Activated B cell treated with CpG ODN at 0.5 μM for 24 hours (primary cell): ENCODE results near the gene MYO10. TPM values are rescaled to one million over a fixed set of nuclear protein-coding genes. Genes with fewer than 3 reads are reported as not detected.

Source experiments
- ATAC-seq: fragments of 200-7000 bp; cut with Tn5 transposase; one replicate; pipeline ENCODE4 v1.10.0; 2021; ENCODE audit warnings: low read depth, mild to moderate bottlenecking, moderate library complexity
- CTCF ChIA-PET: fragments of 350-600 bp; sonication (Branson Sonifier 250); formaldehyde crosslinking; loops from one replicate; lab custom pipeline; 2021; ENCODE audit warnings: antibody characterized with exemption; lab: Charles Lee
- POLR2A ChIA-PET: fragments of 350-600 bp; sonication (Branson Sonifier 250); formaldehyde crosslinking; loops from one replicate; lab custom pipeline; 2021; ENCODE audit warnings: antibody characterized with exemption; lab: Charles Lee
- DNase-seq: peaks from one replicate; pipeline ENCODE4 v3.0.0; 2022
- H3K27ac Mint-ChIP-seq: one replicate; pipeline ENCODE4 v1.8.0; 2020; ENCODE audit warnings: mixed read lengths
- H3K27me3 Mint-ChIP-seq: one replicate; pipeline ENCODE4 v1.8.0; 2021; ENCODE audit warnings: mixed read lengths
- H3K36me3 Mint-ChIP-seq: one replicate; pipeline ENCODE4 v1.8.0; 2021; ENCODE audit warnings: low read depth, mixed read lengths
- H3K4me1 Mint-ChIP-seq: one replicate; pipeline ENCODE4 v1.8.0; 2021; ENCODE audit warnings: mixed read lengths
- H3K4me3 Mint-ChIP-seq: one replicate; pipeline ENCODE4 v1.8.0; 2020; ENCODE audit warnings: mild to moderate bottlenecking, mixed read lengths
- H3K9me3 Mint-ChIP-seq: one replicate; pipeline ENCODE4 v1.8.0; 2020; ENCODE audit warnings: mixed read lengths
- intact Hi-C: fragments of 100-400 bp; cut with micrococcal nuclease; formaldehyde crosslinking; loops from one replicate; pipeline ENCODE4 v1.15.1; 2024
- total RNA-seq: library from RNA; stranded (reverse); gene quantifications from 2 replicates; pipeline ENCODE4 v1.2.3, GENCODE V29; 2022
- TF ChIP-seq, protein P1 (sequence below): fragments of 200-600 bp; IDR thresholded peaks from one replicate; pipeline ENCODE4 v1.8.0; 2022; ENCODE audit warnings: antibody characterized with exemption, mild to moderate bottlenecking

The MYO10 gene
- total RNA-seq, 1 donor from 2014 or later = 0.13 TPM

DNA sequence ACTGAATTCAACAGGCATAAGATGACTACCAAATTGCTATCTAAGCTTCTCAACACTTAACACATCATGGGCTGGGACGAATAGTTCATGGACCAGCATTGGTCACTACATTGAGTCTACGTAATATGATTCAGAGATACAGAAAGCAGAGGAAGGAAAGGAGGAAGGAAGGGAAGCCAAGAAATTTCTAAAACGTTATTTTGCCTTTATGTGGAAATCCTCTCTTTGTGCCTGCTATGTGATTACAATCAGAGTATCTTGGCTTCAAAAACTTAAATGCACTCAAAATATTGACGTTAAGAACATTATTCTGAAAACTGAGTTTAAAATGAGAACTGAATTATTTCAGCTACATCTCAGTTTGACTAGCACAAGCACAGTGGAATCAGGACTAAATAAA is 231.1 kb downstream of the MYO10 start:
- ChIA-PET POLR2A (no interaction called here), CTCF (no interaction called here)
- Mint-ChIP-seq H3K4me1 (no peaks in the 10 kb centered on the region), H3K27me3 (no peaks in the 10 kb centered on the region), H3K4me3 (no peak overlapping the region), H3K36me3 (no peaks in the 10 kb centered on the region), H3K9me3 (no peaks in the 10 kb centered on the region), H3K27ac (no peak overlapping the region)
- ATAC-seq = no peak
- intact Hi-C loops = no loop called here
- TF ChIP-seq, protein P1, sequence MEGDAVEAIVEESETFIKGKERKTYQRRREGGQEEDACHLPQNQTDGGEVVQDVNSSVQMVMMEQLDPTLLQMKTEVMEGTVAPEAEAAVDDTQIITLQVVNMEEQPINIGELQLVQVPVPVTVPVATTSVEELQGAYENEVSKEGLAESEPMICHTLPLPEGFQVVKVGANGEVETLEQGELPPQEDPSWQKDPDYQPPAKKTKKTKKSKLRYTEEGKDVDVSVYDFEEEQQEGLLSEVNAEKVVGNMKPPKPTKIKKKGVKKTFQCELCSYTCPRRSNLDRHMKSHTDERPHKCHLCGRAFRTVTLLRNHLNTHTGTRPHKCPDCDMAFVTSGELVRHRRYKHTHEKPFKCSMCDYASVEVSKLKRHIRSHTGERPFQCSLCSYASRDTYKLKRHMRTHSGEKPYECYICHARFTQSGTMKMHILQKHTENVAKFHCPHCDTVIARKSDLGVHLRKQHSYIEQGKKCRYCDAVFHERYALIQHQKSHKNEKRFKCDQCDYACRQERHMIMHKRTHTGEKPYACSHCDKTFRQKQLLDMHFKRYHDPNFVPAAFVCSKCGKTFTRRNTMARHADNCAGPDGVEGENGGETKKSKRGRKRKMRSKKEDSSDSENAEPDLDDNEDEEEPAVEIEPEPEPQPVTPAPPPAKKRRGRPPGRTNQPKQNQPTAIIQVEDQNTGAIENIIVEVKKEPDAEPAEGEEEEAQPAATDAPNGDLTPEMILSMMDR = no peak
- no peak for DNase-seq

DNA sequence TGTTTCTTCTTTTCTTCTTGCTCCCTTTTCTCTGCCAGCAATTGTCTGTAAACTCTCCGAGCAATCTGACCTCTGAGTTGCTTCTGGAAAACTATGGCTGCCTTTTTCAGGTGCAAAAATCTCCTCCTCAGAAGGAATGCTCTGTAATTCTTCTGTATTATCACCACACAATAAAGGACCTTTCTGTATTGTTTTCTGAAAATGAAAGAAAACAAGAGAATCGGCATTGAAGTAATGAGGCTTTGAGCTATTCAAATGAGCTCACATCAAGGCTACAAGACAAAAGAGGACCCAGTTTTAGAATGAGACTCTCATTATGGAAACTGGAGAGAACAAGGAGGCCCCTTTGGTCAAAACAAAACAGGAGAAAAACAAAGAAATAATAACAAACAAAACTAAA is 233.1 kb downstream of the MYO10 start:
- CTCF ChIA-PET = no interaction called here
- TF ChIP-seq, protein P1 = no peak
- ATAC-seq = no peak
- POLR2A ChIA-PET = no interaction called here
- Mint-ChIP-seq H3K27ac (no peak overlapping the region), H3K9me3 (no peaks in the 10 kb centered on the region), H3K4me1 (no peaks in the 10 kb centered on the region), H3K27me3 (no peaks in the 10 kb centered on the region), H3K4me3 (no peak overlapping the region), H3K36me3 (no peaks in the 10 kb centered on the region)
- no peak for DNase-seq
- intact Hi-C loops = no loop called here

DNA sequence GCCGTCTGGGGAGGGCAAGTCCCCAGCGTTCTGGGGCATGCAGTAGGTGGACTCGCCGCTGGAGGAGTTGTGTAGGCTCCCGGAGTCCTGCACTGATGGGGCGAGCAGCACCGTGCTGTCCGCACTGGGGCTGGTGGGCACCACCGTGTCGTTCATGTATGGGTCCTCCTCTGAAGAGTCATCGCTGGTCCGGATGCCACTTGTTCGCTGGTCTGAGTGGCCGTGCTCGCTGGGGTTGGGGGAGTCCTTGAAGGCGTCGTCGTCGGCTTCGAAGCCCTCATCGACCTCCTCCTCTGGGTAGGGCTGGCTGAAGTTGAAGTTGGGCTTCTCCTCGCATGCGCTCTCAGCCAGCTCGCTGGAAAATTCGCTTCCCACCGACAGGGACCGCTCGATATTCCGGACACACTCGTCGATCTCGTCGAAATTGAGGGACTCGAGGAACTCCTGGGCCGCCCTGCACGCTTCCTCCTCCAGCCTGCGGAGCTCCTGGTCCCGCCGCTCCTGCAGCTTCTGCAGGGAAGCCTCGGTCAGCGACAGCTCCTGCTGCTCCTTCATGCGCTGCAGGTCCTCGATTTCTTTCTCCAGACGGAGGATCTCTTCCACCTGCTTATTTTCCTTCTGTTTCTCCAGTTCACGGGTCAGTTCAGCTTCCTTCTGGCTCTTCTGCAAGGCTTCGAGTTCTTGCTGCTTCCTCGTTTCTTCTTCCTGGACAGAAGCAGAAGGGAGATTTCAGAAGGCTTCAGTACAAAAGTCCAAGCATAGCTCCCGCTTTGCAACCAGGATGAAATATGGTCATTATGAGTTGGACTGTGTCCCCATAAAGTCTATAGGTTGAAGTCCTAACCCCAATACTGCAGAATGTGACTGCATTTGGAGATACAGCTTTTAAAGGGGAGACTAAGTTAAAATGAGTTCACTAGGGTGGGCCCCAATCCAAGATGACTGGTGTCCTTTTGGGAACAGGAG is 234.7 kb downstream of the MYO10 start:
- no peak for ATAC-seq
- Mint-ChIP-seq H3K4me1 (no peaks in the 10 kb centered on the region), H3K27me3 (no peaks in the 10 kb centered on the region), H3K27ac (no peak overlapping the region), H3K36me3 (no peaks in the 10 kb centered on the region), H3K4me3 (no peak overlapping the region), H3K9me3 (no peaks in the 10 kb centered on the region)
- ChIA-PET POLR2A (no interaction called here), CTCF (no interaction called here)
- intact Hi-C loops = no loop called here
- TF ChIP-seq, protein P1 = no peak
- no peak for DNase-seq

DNA sequence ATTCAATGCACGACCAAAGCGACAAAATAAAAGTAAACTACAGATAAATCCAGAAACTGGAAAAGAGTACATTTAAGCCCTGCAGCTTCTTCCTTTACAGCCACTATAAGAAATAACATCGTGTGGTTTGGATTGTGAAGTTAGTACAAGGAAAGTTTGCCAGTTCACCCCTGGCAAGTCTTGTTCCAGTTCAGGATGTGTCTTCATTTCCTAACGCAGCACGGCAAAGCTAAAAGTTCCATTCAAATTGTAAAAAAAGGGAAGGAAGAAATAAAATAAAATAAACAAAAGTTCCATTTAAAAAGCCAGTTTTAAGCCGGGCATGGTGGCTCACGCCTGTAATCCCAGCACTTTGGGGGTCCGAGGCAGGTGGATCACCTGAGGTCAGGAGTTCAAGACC is 236.0 kb downstream of the MYO10 start:
- ChIA-PET CTCF (no interaction called here), POLR2A (no interaction called here)
- ATAC-seq (no peak), DNase-seq (no peak)
- TF ChIP-seq, protein P1 = no peak
- Mint-ChIP-seq H3K4me1 (no peaks in the 10 kb centered on the region), H3K9me3 (no peaks in the 10 kb centered on the region), H3K27me3 (no peaks in the 10 kb centered on the region), H3K4me3 (no peak overlapping the region), H3K27ac (no peak overlapping the region), H3K36me3 (no peaks in the 10 kb centered on the region)
- intact Hi-C loops = no loop called here

DNA sequence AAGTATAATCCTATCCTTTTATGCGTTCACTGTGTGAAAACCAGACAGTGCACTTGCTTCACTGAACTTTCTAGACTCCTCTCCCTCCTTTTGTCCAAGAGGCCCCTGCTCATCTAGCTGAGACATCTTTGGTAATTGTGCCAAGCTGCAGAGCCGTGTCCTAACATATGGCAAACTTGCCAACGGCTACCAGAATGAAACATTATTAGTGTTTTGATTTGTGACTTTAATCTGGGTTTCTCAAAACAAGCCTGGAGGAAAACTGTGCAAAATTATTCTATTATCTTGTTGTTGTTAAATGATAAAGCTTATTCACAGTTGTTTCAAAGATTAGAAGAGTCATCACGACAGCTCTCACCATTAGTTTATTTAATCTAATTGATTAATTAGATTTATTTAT is 240.3 kb downstream of the MYO10 start:
- Mint-ChIP-seq H3K9me3 (no peaks in the 10 kb centered on the region), H3K27me3 (no peaks in the 10 kb centered on the region), H3K4me3 (no peak overlapping the region), H3K36me3 (no peaks in the 10 kb centered on the region), H3K27ac (no peak overlapping the region), H3K4me1 (no peaks in the 10 kb centered on the region)
- intact Hi-C loops = no loop called here
- TF ChIP-seq, protein P1 = no peak
- ATAC-seq (no peak), DNase-seq (no peak)
- ChIA-PET CTCF (no interaction called here), POLR2A (no interaction called here)
